Prostate gland (tissue), 2 donors: ENCODE measurements around the gene CTIF. TPM values are rescaled to one million over a fixed set of nuclear protein-coding genes. Genes with fewer than 3 reads are reported as not detected.

Experiments used
- DNase-seq: peaks from one replicate; pipeline ENCODE4 v3.0.0-alpha.2; 2019; ENCODE audit warnings: low spot score
- H3K27ac ChIP-seq, 2 donors: fragments of 200-600 bp; sonication (generic); 2 replicates each; pipeline ENCODE4 v1.5.1; 2017 to 2019
- H3K27me3 ChIP-seq: fragments of 200-600 bp; sonication (generic); replicated peaks from 2 replicates; pipeline ENCODE4 v1.5.1; 2019; ENCODE audit not compliant: insufficient read depth
- H3K36me3 ChIP-seq, 2 donors: fragments of 200-600 bp; sonication (generic); 1 replicate in 1 of 2; 2 replicates in 1 of 2; pipeline versions ENCODE4 v1.5.1 to v1.8.1; 2017 to 2019
- H3K4me1 ChIP-seq: fragments of 200-600 bp; sonication (generic); replicated peaks from 2 replicates; pipeline ENCODE4 v1.5.1; 2019
- H3K4me3 ChIP-seq, 2 donors: fragments of 200-600 bp; sonication (generic); 2 replicates each; pipeline ENCODE4 v1.5.1; 2017 to 2019
- H3K9me3 ChIP-seq: fragments of 200-600 bp; sonication (generic); 2 replicates; pipeline ENCODE4 v1.5.1; 2017
- POLR2A ChIP-seq: fragments of 450-650 bp; IDR thresholded peaks from one replicate; pipeline ENCODE4 v1.6.1; 2016; ENCODE audit warnings: antibody characterized with exemption, mild to moderate bottlenecking
- POLR2AphosphoS5 ChIP-seq: sonication (generic); formaldehyde crosslinking; IDR thresholded peaks from one replicate; pipeline ENCODE4 v1.6.1; 2017; ENCODE audit warnings: antibody characterized with exemption
- WGBS: methylation state at CpG from one replicate; pipeline ENCODE4 v1.1.5; 2018; 5-methylcytosine and 5-hydroxymethylcytosine counted together
- intact Hi-C: fragments of 100-400 bp; cut with DNase I; formaldehyde crosslinking; loops from one replicate; pipeline ENCODE4 v1.14.2; 2022
- total RNA-seq, 2 donors: library from RNA; depleted of rRNA; stranded (reverse); fragments of >200 nt; gene quantifications; one replicate each; pipeline ENCODE4 v1.1.0, GENCODE V29; 2016
- TF ChIP-seq, protein P1 (sequence below), 4 experiments: fragments of 200-600 bp in 2 of 4; fragments of 450-650 bp in 2 of 4; sonication (generic) in 2 of 4; IDR thresholded peaks; 1 replicate in 3 of 4; 2 replicates in 1 of 4; pipeline ENCODE4 v1.5.1; 2016 to 2019; ENCODE audit warnings: antibody characterized with exemption in 4 of 4, mild to moderate bottlenecking in 2 of 4, moderate library complexity in 2 of 4

The CTIF gene
- total RNA-seq, 2 donors from 2014 or later: 8.1 to 57.9 TPM

GRCh38 chr18:48545757-48546321, 7.0 kb downstream of the CTIF start:
- Histone ChIP-seq H3K36me3 (no peaks in the 10 kb centered on the region), H3K27ac (peak overlapping the region in 1 of 2 donors; percentile 24), H3K4me3 (no peak overlapping the region), H3K4me1 (peaks cover 10% of the 10 kb centered on the region), H3K27me3 (no peaks in the 10 kb centered on the region), H3K9me3 (no peaks in the 10 kb centered on the region)
- peak; percentile 50 for DNase-seq
- intact Hi-C loops: loop anchor here (5.0 kb wide), 1 partner anchor 66 kb away; no protein-coding TSS in a partner anchor
- TF ChIP-seq POLR2AphosphoS5 (no peak), POLR2A (no peak)
- TF ChIP-seq, protein P1, sequence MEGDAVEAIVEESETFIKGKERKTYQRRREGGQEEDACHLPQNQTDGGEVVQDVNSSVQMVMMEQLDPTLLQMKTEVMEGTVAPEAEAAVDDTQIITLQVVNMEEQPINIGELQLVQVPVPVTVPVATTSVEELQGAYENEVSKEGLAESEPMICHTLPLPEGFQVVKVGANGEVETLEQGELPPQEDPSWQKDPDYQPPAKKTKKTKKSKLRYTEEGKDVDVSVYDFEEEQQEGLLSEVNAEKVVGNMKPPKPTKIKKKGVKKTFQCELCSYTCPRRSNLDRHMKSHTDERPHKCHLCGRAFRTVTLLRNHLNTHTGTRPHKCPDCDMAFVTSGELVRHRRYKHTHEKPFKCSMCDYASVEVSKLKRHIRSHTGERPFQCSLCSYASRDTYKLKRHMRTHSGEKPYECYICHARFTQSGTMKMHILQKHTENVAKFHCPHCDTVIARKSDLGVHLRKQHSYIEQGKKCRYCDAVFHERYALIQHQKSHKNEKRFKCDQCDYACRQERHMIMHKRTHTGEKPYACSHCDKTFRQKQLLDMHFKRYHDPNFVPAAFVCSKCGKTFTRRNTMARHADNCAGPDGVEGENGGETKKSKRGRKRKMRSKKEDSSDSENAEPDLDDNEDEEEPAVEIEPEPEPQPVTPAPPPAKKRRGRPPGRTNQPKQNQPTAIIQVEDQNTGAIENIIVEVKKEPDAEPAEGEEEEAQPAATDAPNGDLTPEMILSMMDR (IDR thresholded peaks at IDR 0.05): no peak
- WGBS: 11% methylated on average over 12 of the region's 12 CpGs

DNA sequence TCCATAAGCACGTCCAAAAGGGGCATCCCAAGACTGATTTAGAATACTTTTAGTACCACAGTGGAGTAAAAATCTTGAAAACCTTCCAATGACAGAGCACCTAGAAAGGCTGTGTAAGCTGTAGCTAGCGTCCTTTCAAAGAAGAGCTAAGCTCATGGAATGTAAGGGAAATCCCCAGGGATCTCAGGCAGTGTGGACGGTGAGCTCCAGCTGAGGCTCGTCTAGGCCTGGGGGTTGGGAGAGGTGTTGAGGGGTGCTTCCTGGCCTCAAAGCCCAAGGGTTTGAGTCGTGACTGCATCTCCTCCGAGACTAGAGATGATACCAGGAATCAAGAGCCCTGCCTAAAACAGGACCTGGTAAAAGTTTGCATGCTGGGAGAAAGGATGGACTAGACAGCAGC, 7.6 kb downstream of the CTIF start:
- no peak for DNase-seq
- no peaks in the 10 kb centered on the region for H3K9me3 ChIP-seq
- H3K36me3 ChIP-seq: no peaks in the 10 kb centered on the region
- H3K27me3 ChIP-seq: no peaks in the 10 kb centered on the region
- H3K27ac ChIP-seq: peak overlapping the region in 1 of 2 donors; percentile 24
- no peak overlapping the region for H3K4me3 ChIP-seq
- intact Hi-C loops: loop anchor here (5.0 kb wide), 1 partner anchor 66 kb away; no protein-coding TSS in a partner anchor
- peaks cover 10% of the 10 kb centered on the region for H3K4me1 ChIP-seq
- no peak for TF ChIP-seq POLR2AphosphoS5
- TF ChIP-seq, protein P1 (IDR thresholded peaks at IDR 0.05): no peak
- no peak for TF ChIP-seq POLR2A
- WGBS: 24% methylated on average over 6 of the region's 6 CpGs

GRCh38 chr18:48547531-48547981, 8.7 kb downstream of the CTIF start:
- H3K36me3 ChIP-seq: no peaks in the 10 kb centered on the region

GRCh38 chr18:48548011-48548771, 9.4 kb downstream of the CTIF start:
- Histone ChIP-seq H3K27me3 (no peaks in the 10 kb centered on the region), H3K36me3 (no peaks in the 10 kb centered on the region), H3K4me1 (peaks cover 10% of the 10 kb centered on the region), H3K4me3 (no peak overlapping the region), H3K27ac (peak overlapping the region in 1 of 2 donors; percentile 7), H3K9me3 (no peaks in the 10 kb centered on the region)
- intact Hi-C loops: loop anchor here (5.0 kb wide), 1 partner anchor 64 kb away; no protein-coding TSS in a partner anchor
- 38% methylated on average over 8 of the region's 8 CpGs for WGBS
- DNase-seq: no peak
- TF ChIP-seq POLR2AphosphoS5 (no peak), POLR2A (no peak)
- TF ChIP-seq, protein P1 (IDR thresholded peaks at IDR 0.05): no peak

More at GRCh38 chr18:48547531-48547981, 8.7 kb downstream of the CTIF start:
- intact Hi-C loops: loop anchor here (5.0 kb wide), 1 partner anchor 65 kb away; no protein-coding TSS in a partner anchor
- DNase-seq: no peak
- Histone ChIP-seq H3K4me3 (no peak overlapping the region), H3K27me3 (no peaks in the 10 kb centered on the region), H3K9me3 (no peaks in the 10 kb centered on the region), H3K4me1 (peaks cover 10% of the 10 kb centered on the region), H3K27ac (no peak overlapping the region)
- 84% methylated on average over 9 of the region's 9 CpGs for WGBS
- TF ChIP-seq POLR2A (no peak), POLR2AphosphoS5 (no peak)
- TF ChIP-seq, protein P1 (IDR thresholded peaks at IDR 0.05): no peak
